Stomach smooth muscle (tissue), 2 donors: ENCODE results near the gene ZCCHC7.
"Not testable (repeated sequence)": the region's sequence is repeated elsewhere in the genome, so short reads cannot be mapped to it uniquely, and the experiment has no call there.

Source experiments
- H3K27ac ChIP-seq: one replicate; pipeline ENCODE4 v1.7.0; 2013; ENCODE audit warnings: mild to moderate bottlenecking, low read length, inconsistent platforms
- H3K27me3 ChIP-seq, 2 donors: one replicate each; pipeline ENCODE4 v1.7.0; 2013; ENCODE audit warnings: low read length in 2 of 2; ENCODE audit not compliant: insufficient read depth in 2 of 2, control insufficient read depth in 1 of 2
- H3K36me3 ChIP-seq, 2 donors: one replicate each; pipeline ENCODE4 v1.7.0; 2013; ENCODE audit warnings: low read length in 2 of 2; ENCODE audit not compliant: control insufficient read depth in 2 of 2, insufficient read depth in 2 of 2
- H3K4me1 ChIP-seq: one replicate; pipeline ENCODE4 v1.7.0; 2013; ENCODE audit warnings: low read length; ENCODE audit not compliant: control insufficient read depth, insufficient read depth
- H3K4me3 ChIP-seq, 2 donors: one replicate each; pipeline ENCODE4 v1.7.0; 2013; ENCODE audit warnings: low read length in 2 of 2
- H3K9ac ChIP-seq, 2 donors: one replicate each; pipeline ENCODE4 v1.7.0; 2013; ENCODE audit warnings: low read length in 2 of 2, mild to moderate bottlenecking in 1 of 2
- H3K9me3 ChIP-seq, 2 donors: one replicate each; pipeline ENCODE4 v1.7.0; 2013; ENCODE audit warnings: low read length in 2 of 2; ENCODE audit not compliant: control insufficient read depth in 2 of 2
- donor health status: healthy.
- donor health status: Pancreatic carcinoma.

ZCCHC7 gene

GRCh38 chr9:37283730-37284325, 163.5 kb downstream of the ZCCHC7 start:
- Histone ChIP-seq H3K27ac (no peak overlapping the region), H3K27me3 (no peaks in the 10 kb centered on the region), H3K36me3 (no peaks in the 10 kb centered on the region), H3K4me3 (no peak overlapping the region), H3K9me3 (no peaks in the 10 kb centered on the region), H3K9ac (no peak overlapping the region), H3K4me1 (no peaks in the 10 kb centered on the region)

- no peaks in the 10 kb centered on the region for H3K36me3 ChIP-seq
- no peaks in the 10 kb centered on the region for H3K27me3 ChIP-seq
- no peaks in the 10 kb centered on the region for H3K4me1 ChIP-seq
- no peak overlapping the region for H3K4me3 ChIP-seq
- no peak overlapping the region for H3K9ac ChIP-seq
- H3K9me3 ChIP-seq, result no peaks in the 10 kb centered on the region
- H3K27ac ChIP-seq, result no peak overlapping the region
These were observed 164.3 kb downstream of the ZCCHC7 start for GRCh38 chr9:37284636-37285035.

- no peaks in the 10 kb centered on the region for H3K36me3 ChIP-seq
- no peaks in the 10 kb centered on the region for H3K27me3 ChIP-seq
- no peak overlapping the region for H3K4me3 ChIP-seq
- no peaks in the 10 kb centered on the region for H3K4me1 ChIP-seq
- no peaks in the 10 kb centered on the region for H3K9me3 ChIP-seq
- H3K9ac ChIP-seq, result no peak overlapping the region
- H3K27ac ChIP-seq, result no peak overlapping the region
These were observed 166.3 kb downstream of the ZCCHC7 start for GRCh38 chr9:37286530-37287175.

- no peaks in the 10 kb centered on the region for H3K36me3 ChIP-seq
- no peaks in the 10 kb centered on the region for H3K27me3 ChIP-seq
- no peaks in the 10 kb centered on the region for H3K4me1 ChIP-seq
- H3K4me3 ChIP-seq, result no peak overlapping the region
- H3K9ac ChIP-seq, result no peak overlapping the region
- H3K27ac ChIP-seq, result no peak overlapping the region
- no peaks in the 10 kb centered on the region for H3K9me3 ChIP-seq
These were observed 166.9 kb downstream of the ZCCHC7 start for GRCh38 chr9:37287317-37287716.

GRCh38 chr9:37289631-37290030, 169.3 kb downstream of the ZCCHC7 start:
- Histone ChIP-seq H3K4me3 (no peak overlapping the region), H3K9ac (no peak overlapping the region), H3K27me3 (no peaks in the 10 kb centered on the region), H3K27ac (no peak overlapping the region), H3K9me3 (no peaks in the 10 kb centered on the region), H3K36me3 (no peaks in the 10 kb centered on the region), H3K4me1 (no peaks in the 10 kb centered on the region)

GRCh38 chr9:37290366-37290939, 170.1 kb downstream of the ZCCHC7 start:
- H3K9ac ChIP-seq, result no peak overlapping the region
- no peaks in the 10 kb centered on the region for H3K27me3 ChIP-seq
- H3K36me3 ChIP-seq, result no peaks in the 10 kb centered on the region
- H3K4me3 ChIP-seq, result no peak overlapping the region
- H3K9me3 ChIP-seq, result no peaks in the 10 kb centered on the region
- H3K27ac ChIP-seq, result no peak overlapping the region
- no peaks in the 10 kb centered on the region for H3K4me1 ChIP-seq

GRCh38 chr9:37290940-37291485, 170.6 kb downstream of the ZCCHC7 start:
- no peaks in the 10 kb centered on the region for H3K4me1 ChIP-seq
- H3K4me3 ChIP-seq, result no peak overlapping the region
- no peak overlapping the region for H3K27ac ChIP-seq
- H3K27me3 ChIP-seq, result no peaks in the 10 kb centered on the region
- no peak overlapping the region for H3K9ac ChIP-seq
- no peaks in the 10 kb centered on the region for H3K9me3 ChIP-seq
- H3K36me3 ChIP-seq, result no peaks in the 10 kb centered on the region

- H3K27me3 ChIP-seq, H3K9ac ChIP-seq, H3K36me3 ChIP-seq, H3K9me3 ChIP-seq, H3K4me3 ChIP-seq, H3K4me1 ChIP-seq, H3K27ac ChIP-seq: not testable (repeated sequence)
These were observed 171.4 kb downstream of the ZCCHC7 start for GRCh38 chr9:37291612-37292238.

GRCh38 chr9:37292896-37293295, 172.5 kb downstream of the ZCCHC7 start:
- Histone ChIP-seq H3K36me3 (no peaks in the 10 kb centered on the region), H3K4me1 (no peaks in the 10 kb centered on the region), H3K27ac (no peak overlapping the region), H3K9ac (no peak overlapping the region), H3K27me3 (no peaks in the 10 kb centered on the region), H3K9me3 (no peaks in the 10 kb centered on the region), H3K4me3 (no peak overlapping the region)

- Histone ChIP-seq H3K27me3 (no peaks in the 10 kb centered on the region), H3K9me3 (no peaks in the 10 kb centered on the region), H3K27ac (no peak overlapping the region)
These were observed 173.5 kb downstream of the ZCCHC7 start for GRCh38 chr9:37293664-37294524.

More at GRCh38 chr9:37293664-37294524, 173.5 kb downstream of the ZCCHC7 start:
- Histone ChIP-seq H3K9ac (no peak overlapping the region), H3K4me3 (no peak overlapping the region), H3K36me3 (no peaks in the 10 kb centered on the region), H3K4me1 (no peaks in the 10 kb centered on the region)
